Lung (tissue), 12 donors: ENCODE data around the gene PPP1R13B. TPM values are rescaled to one million over a fixed set of nuclear protein-coding genes. Genes with fewer than 3 reads are reported as not detected.
"Not testable (repeated sequence)": the region's sequence is repeated elsewhere in the genome, so short reads cannot be mapped to it uniquely, and the experiment has no call there.

ENCODE experiments used
- ATAC-seq: fragments of 200-7000 bp; cut with Tn5 transposase; one replicate; pipeline ENCODE4 v1.9.1; 2020; ENCODE audit warnings: moderate number of reproducible peaks; ENCODE audit not compliant: insufficient read depth, low FRiP score
- DNase-seq, 3 donors: peaks; one replicate each; pipeline ENCODE4 v3.0.0-alpha.2; 2013 to 2017
- H3K27ac ChIP-seq, 2 donors: one replicate each; pipeline ENCODE4 v1.5.1; 2013; ENCODE audit warnings: mild to moderate bottlenecking in 2 of 2, moderate library complexity in 2 of 2, control low read depth in 1 of 2, inconsistent platforms in 1 of 2, low read depth in 1 of 2, low read length in 1 of 2
- H3K27me3 ChIP-seq, 3 donors: one replicate each; pipeline ENCODE4 v1.5.1; 2013; ENCODE audit warnings: low read length in 2 of 3; ENCODE audit not compliant: control insufficient read depth in 3 of 3, insufficient read depth in 3 of 3
- H3K36me3 ChIP-seq, 4 donors: one replicate each; pipeline ENCODE4 v1.5.1; 2013; ENCODE audit warnings: low read length in 4 of 4, mild to moderate bottlenecking in 1 of 4, moderate library complexity in 1 of 4; ENCODE audit not compliant: control insufficient read depth in 4 of 4, insufficient read depth in 4 of 4
- H3K4me1 ChIP-seq, 5 donors: one replicate each; pipeline ENCODE4 v1.5.1; 2013; ENCODE audit warnings: low read length in 5 of 5, mild to moderate bottlenecking in 2 of 5, moderate library complexity in 1 of 5; ENCODE audit not compliant: control insufficient read depth in 5 of 5, insufficient read depth in 5 of 5
- H3K4me3 ChIP-seq: one replicate; pipeline ENCODE4 v1.5.1; 2013; ENCODE audit warnings: mild to moderate bottlenecking, control low read depth, moderate library complexity
- H3K9ac ChIP-seq, 2 donors: one replicate each; pipeline ENCODE4 v1.5.1; 2013; ENCODE audit warnings: low read length in 2 of 2, control low read depth in 1 of 2; ENCODE audit not compliant: insufficient read depth in 1 of 2
- H3K9me3 ChIP-seq, 4 donors: one replicate each; pipeline ENCODE4 v1.5.1; 2013; ENCODE audit warnings: low read length in 3 of 4, mild to moderate bottlenecking in 1 of 4, moderate library complexity in 1 of 4; ENCODE audit not compliant: control insufficient read depth in 4 of 4, insufficient read depth in 3 of 4
- CTCF ChIP-seq: IDR thresholded peaks from 2 replicates; pipeline ENCODE4 v1.5.1; 2012; ENCODE audit warnings: mild to moderate bottlenecking; ENCODE audit errors: control extremely low read depth, extremely low read depth
- WGBS, 2 donors: extraction: QIAGEN DNeasy Blood & Tissue Kit; methylation state at CpG; one replicate each; pipeline ENCODE4 v1.1.7; 2013; 5-methylcytosine and 5-hydroxymethylcytosine counted together
- polyA plus RNA-seq, 2 donors: library from polyadenylated mRNA; stranded (reverse); fragments of 200-250 nt; gene quantifications; one replicate each; pipeline ENCODE4 v1.2.1, GENCODE V29; 2013
- total RNA-seq, 2 donors: library from RNA; depleted of rRNA in 1 of 2; stranded (reverse); fragments of >200 nt in 1 of 2; gene quantifications; one replicate each; pipeline ENCODE4 v1.2.1, GENCODE V29; 2014 to 2021
- donor health status: control.
- donor health status: control.
- donor health status: Bipolar disorder and iron deficiency.
- donor health status: healthy.
- donor health status: DM: yes; HTN: yes; CAD: no.

Gene PPP1R13B
- total and polyA plus RNA-seq, 4 donors: 12.0 to 66.6 (median 38.4) TPM

GRCh38 chr14:103693515-103693914, 153.9 kb downstream of the PPP1R13B start:
- peaks cover 17 to 49% (median 29%) of the 10 kb centered on the region in 4 donors for H3K36me3 ChIP-seq
- ATAC-seq (peak; percentile 35), DNase-seq (no peak)
- peaks cover 0 to 24% (median 17%) of the 10 kb centered on the region in 5 donors for H3K4me1 ChIP-seq
- H3K27ac ChIP-seq: peak overlapping the region in 1 of 2 donors; percentile 61
- H3K4me3 ChIP-seq: no peak overlapping the region
- H3K9ac ChIP-seq: no peak overlapping the region
- no peak for TF ChIP-seq CTCF
- H3K27me3 ChIP-seq: no peaks in the 10 kb centered on the region
- WGBS, 2 donors: 71 to 88% methylated on average over 22 of the region's 22 CpGs
- H3K9me3 ChIP-seq: peaks cover 0 to 1% (median 0%) of the 10 kb centered on the region in 4 donors

GRCh38 chr14:103692871-103693270, 154.5 kb downstream of the PPP1R13B start:
- Histone ChIP-seq H3K9ac (no peak overlapping the region), H3K4me1 (peaks cover 0 to 24% (median 16%) of the 10 kb centered on the region in 5 donors), H3K4me3 (no peak overlapping the region), H3K27ac (peak overlapping the region in 1 of 2 donors; percentile 61), H3K27me3 (no peaks in the 10 kb centered on the region), H3K9me3 (peaks cover 0 to 1% (median 0%) of the 10 kb centered on the region in 4 donors), H3K36me3 (peaks cover 17 to 45% (median 30%) of the 10 kb centered on the region in 4 donors)
- WGBS, 2 donors: 75 to 85% methylated on average over 12 of the region's 12 CpGs
- no peak for TF ChIP-seq CTCF
- DNase-seq (no peak), ATAC-seq (no peak)

GRCh38 chr14:103692159-103692558, 155.2 kb downstream of the PPP1R13B start:
- Histone ChIP-seq H3K4me1 (peaks cover 0 to 17% (median 11%) of the 10 kb centered on the region in 5 donors), H3K9me3 (peaks cover 0 to 1% (median 0%) of the 10 kb centered on the region in 4 donors), H3K27me3 (no peaks in the 10 kb centered on the region), H3K36me3 (peaks cover 18 to 41% (median 32%) of the 10 kb centered on the region in 4 donors), H3K9ac (no peak overlapping the region), H3K4me3 (no peak overlapping the region), H3K27ac (no peak overlapping the region)
- WGBS, 2 donors: 95% methylated on average over 17 of the region's 17 CpGs
- ATAC-seq: no peak
- no peak for DNase-seq
- TF ChIP-seq CTCF: no peak

DNA sequence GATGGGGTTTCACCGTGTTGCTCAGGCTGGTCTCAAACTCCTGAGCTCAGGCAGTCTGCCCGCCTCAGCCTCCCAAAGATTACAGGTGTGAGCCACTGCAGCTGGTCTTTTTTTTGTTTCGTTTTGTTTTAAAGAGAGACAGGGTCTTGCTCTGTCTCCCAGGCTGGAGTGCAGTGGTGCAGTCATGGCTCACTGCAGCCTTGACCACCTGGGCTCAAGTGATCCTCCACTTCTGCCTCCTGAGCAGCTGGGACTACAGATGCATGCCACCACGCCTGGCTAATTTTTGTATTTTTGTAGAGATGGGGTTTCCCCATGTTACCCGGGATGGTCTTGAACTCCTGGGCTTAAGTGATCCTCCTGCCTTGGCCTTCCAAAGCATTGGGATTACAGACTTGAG, 155.7 kb downstream of the PPP1R13B start:
- Histone ChIP-seq H3K36me3 (peaks cover 22 to 45% (median 32%) of the 10 kb centered on the region in 4 donors), H3K4me1 (peaks cover 0 to 12% (median 7%) of the 10 kb centered on the region in 5 donors)
- H3K9ac ChIP-seq, H3K27ac ChIP-seq, H3K4me3 ChIP-seq, H3K9me3 ChIP-seq, ATAC-seq, H3K27me3 ChIP-seq, DNase-seq: not testable (repeated sequence)
- 91 to 92% methylated on average over 5 of the region's 5 CpGs for WGBS, 2 donors
